Right forelimb (tissue), 1 donor: ENCODE results near the gene SFRP2.

Experiments used
- DNase-seq: peaks from one replicate; pipeline ENCODE4 v3.0.0-alpha.2; 2018

Gene SFRP2

GRCh38 chr4:153788413-153789276 lies at the start of gene SFRP2:
Gene SFRP2 (minus strand): TSS chr4:153789083. CDS start chr4:153788835, 248 bp downstream.
- DNase-seq = peak; percentile 70

DNA sequence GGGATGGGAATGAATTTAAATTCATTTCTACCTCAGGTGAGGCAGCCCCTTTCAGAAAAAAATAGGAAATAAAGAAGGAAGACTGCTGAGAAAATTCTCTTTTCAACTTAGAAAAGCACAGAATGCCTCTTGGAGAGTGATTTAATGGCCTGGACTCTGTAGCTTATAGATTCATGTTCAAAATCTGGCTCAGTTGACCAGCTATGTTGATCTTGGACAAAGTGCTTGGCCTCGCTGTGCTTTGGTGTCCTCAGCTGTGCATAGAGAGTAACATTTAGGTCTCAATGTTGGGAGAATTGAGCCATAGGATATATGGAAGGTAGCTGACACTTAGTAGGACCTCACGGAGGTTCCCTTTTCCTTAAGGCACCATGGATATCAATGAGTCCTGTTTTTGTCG lies 49.7 kb upstream of the SFRP2 start:
- no peak for DNase-seq

- no peak for DNase-seq
Measured at GRCh38 chr4:153834901-153835300, 46.0 kb upstream of the SFRP2 start.

DNA sequence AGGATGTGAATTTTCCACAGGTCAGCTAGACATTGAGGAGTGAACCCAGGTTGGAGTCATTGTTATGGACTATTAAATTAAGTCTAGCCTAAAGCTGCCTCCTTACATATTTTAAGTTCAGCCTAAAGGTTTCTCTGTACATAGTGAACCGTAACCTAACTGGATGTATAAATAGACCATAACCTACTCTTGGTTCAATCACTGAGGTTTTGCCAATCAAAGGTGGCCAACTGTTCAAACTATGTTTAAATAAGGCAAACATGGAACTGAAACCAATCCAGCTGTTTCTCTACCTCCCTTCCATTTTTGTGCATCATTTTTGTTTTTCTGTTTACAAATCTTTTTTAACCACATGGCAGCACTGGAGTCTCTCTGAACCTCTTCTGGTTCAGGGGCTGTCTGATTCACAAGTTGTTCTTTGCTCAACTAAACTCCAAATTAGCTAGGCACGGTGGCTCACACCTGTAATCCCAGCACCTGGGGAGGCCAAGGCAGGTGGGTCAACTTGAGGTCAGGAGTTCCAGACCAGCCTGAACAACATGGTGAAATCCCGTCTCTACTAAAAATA lies 43.9 kb upstream of the SFRP2 start:
- no peak for DNase-seq

- DNase-seq = no peak
Measured at GRCh38 chr4:153832054-153832453, 43.2 kb upstream of the SFRP2 start.

- no peak for DNase-seq
Measured at GRCh38 chr4:153831245-153831644, 42.4 kb upstream of the SFRP2 start.

- no peak for DNase-seq
Measured at GRCh38 chr4:153825691-153826090, 36.8 kb upstream of the SFRP2 start.

- no peak for DNase-seq
Measured at GRCh38 chr4:153825126-153825525, 36.2 kb upstream of the SFRP2 start.

DNA sequence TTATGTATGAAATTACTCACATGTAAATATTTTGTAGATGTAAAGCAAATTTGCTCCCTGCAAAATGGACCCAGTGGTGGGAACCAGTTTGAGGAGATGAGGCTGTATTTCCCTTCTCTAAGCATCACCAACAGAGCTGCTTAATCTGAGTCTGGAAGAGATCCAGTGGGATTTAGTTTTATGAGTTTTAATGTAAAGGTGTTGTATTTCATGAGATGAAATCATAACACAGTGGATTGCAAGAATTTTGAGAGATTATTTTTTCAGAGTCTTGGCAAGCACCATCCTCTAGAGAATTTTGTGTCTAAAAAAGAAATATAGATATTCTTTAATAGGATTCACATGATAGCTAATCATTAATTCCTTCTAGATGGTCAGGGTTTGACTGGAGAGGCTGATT lies 35.6 kb upstream of the SFRP2 start:
- DNase-seq = no peak

DNA sequence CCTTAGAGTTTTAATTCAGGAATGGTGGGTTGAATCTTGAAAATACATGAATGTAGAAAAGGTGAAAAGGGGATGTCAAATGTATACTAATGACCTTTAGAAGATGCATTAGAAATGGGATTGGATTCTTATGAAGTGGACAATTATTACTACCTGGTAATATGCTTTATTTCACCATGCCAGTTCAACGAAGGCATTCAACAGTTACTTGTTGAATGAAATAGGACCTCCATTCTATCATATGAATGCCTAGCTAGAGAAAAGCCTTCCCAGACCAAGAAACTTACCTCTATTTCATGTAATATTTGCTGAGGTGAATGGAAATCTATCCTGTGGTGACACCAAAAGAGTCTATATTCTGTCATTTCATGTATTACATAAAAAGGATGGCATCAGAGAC lies 34.6 kb upstream of the SFRP2 start:
- DNase-seq = no peak

DNA sequence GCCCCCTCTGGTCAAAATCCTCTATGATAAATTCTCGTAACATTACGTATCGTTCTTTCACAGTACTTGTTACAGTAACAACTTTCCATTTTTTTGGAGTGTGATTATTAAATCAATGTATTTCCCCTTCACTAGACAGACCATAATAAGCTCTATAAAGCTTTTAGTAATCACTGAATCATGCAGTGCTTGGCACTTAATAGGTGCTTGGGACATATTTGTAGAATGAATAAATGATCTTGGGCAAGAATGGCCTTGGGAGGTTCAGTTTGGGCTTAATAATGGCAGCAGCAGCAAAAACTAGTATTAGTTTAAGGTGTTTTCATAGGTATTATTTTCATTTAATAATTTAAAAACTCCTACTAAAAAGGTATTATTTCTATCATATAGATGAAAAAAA lies 33.4 kb upstream of the SFRP2 start:
- DNase-seq = no peak

DNA sequence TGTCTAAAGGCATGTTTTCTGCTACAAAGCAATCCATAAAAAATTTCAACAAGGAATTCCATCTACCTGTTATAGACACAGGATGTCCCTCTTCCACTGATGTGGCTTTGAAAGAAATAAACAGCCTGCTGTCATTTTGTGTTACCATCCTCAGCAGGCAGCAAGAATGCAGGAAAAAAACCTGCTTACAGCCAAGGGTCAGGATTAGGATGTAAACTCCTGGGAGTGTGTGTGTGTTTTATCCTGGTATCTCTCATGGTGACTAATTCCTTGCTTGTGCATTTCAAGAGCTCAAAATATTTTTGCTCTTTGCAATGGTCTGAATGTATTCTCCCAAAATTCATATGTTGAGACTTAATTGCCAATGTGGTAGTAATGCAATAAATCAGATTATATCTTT lies 28.6 kb upstream of the SFRP2 start:
- no peak for DNase-seq

DNA sequence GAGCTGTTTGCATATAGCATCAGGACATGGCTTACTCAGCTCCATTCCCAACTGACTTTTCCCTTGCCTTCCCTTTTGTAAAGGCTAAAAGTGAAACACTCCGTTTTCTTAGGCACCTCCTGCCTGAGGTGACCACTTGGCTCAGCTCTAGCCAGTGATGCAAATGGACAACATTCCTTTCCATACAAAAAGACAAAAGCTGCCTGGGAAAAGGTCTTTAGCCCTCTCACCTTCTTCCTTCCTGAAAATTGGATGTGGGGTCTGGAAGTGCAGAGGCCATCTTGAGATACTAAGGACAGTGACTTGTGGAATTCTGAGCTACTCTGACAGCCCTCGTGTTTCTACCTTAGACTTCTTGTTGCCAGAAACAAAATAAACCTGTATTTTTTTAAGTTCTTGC lies 27.7 kb upstream of the SFRP2 start:
- no peak for DNase-seq

- DNase-seq = no peak
Measured at GRCh38 chr4:153814789-153815188, 25.9 kb upstream of the SFRP2 start.

DNA sequence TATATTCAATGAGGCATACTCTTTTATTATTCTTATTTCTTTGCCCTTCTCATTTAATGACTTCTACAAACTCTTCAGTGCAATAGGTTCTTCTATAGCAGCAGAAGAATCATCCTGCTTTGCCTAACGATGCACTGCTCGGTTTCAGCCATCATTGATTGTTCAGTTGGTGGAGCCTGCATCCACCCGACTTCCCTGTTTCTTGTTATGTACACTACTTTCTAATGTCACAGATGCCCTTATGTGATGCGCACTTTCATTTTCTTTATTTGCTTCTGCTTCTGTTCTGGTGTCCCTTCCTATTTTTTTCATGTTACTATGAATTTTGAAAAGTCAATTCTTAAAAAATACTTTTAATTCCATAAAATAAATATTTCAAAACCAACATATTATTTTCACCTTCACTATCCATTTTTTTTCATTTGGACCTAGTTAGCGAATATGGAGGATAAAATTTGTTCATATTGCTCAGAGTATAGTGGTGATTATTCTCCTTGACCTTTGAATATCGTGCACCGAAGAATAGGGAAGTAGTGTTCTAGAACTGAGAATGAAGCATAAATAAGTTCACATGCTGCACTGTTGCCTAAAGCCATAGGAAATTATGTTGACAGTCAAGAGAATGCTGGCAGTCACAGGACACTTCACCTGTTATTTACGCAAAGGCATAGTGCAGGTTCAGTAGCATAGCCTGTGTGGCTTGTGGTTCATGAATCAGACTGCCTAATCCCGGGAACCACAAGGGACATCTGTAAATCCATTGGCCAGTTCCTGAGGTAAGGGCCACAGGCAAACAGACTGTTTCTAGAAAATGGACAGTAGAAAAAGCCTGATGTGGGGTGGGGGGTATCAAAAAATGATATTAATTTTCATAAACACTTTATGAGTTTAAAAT lies 21.3 kb upstream of the SFRP2 start:
- DNase-seq = no peak

- no peak for DNase-seq
Measured at GRCh38 chr4:153809307-153809706, 20.4 kb upstream of the SFRP2 start.

- DNase-seq = no peak
Measured at GRCh38 chr4:153808175-153808574, 19.3 kb upstream of the SFRP2 start.

GRCh38 chr4:153806073-153806472 lies 17.2 kb upstream of the SFRP2 start:
- DNase-seq = no peak

DNA sequence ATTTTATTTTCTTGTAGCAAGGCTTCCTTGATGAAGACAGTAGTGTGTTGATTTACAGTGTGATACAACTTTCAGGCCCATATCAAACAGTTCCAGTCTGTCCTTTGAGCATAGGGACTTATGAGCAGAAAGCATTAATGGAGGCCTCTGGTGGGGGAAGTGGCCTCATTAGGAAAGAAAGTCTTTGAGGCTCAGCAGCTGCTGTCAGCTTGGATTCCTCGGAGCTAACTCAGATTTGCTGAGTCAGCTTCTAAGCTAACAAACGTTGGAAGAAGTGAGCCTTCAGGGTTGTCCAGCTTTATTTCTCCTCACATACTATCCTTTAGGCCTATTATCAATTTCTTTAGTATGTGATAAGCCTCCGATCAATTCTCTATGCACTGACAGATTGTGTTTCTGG lies 15.8 kb upstream of the SFRP2 start:
- DNase-seq = no peak

DNA sequence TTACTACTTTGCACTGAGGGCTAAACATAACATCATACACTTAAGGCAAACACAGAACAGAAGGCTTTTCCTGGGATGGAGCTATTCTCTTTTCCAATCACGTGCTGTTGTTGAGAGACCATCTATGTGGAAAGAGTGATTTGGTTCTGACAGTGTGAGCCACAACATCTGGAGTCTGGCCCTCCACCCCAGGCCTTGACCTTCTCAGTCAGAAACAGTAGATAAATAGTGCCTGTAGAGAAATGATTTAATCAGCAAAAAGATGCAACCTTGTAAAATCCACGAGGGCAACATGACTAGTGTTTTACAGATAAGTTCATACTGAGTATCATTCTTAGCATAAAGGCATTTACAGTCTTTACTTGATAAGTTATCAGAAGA lies 10.8 kb upstream of the SFRP2 start:
- DNase-seq = no peak

- no peak for DNase-seq
Measured at GRCh38 chr4:153798901-153799693, 10.2 kb upstream of the SFRP2 start.

DNA sequence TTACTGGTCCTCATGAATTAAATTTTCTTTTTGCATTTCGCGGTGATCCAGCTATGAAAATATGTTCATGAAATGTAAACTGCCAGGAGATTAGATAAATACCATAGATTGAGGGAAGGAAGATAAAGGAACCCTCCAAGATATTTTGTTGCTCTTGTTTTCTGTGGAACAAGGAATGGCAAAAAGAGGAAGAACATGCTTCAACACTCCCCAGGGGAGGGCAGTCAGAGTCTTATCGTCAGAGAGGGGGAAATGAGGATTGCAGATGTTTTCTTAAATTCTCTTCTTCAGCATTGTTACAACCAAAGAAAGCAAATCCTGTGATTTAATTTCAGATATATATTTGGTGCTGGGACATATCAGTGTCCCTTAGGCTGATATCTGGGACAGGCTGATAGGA lies 9.5 kb upstream of the SFRP2 start:
- no peak for DNase-seq

GRCh38 chr4:153794006-153794405 lies 5.1 kb upstream of the SFRP2 start:
- no peak for DNase-seq
